ENCODE data around the gene PHLPP2. TPM values are rescaled to one million over a fixed set of nuclear protein-coding genes. Genes with fewer than 3 reads are reported as not detected.

Gene PHLPP2
- total and polyA plus RNA-seq, 12 donors, result 0.77 to 5.3 (median 3.4) TPM

GRCh38 chr16:71626858-71627213, 97.7 kb downstream of the PHLPP2 start:
- H3K27ac ChIP-seq, result no peak overlapping the region
- peak in 1 of 8 donors; percentile 31 for ATAC-seq
- no peaks in the 10 kb centered on the region for H3K36me3 ChIP-seq
- TF ChIP-seq, protein P1, sequence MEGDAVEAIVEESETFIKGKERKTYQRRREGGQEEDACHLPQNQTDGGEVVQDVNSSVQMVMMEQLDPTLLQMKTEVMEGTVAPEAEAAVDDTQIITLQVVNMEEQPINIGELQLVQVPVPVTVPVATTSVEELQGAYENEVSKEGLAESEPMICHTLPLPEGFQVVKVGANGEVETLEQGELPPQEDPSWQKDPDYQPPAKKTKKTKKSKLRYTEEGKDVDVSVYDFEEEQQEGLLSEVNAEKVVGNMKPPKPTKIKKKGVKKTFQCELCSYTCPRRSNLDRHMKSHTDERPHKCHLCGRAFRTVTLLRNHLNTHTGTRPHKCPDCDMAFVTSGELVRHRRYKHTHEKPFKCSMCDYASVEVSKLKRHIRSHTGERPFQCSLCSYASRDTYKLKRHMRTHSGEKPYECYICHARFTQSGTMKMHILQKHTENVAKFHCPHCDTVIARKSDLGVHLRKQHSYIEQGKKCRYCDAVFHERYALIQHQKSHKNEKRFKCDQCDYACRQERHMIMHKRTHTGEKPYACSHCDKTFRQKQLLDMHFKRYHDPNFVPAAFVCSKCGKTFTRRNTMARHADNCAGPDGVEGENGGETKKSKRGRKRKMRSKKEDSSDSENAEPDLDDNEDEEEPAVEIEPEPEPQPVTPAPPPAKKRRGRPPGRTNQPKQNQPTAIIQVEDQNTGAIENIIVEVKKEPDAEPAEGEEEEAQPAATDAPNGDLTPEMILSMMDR (IDR thresholded peaks at IDR 0.05), result no peak
- DNase-seq, result no peak
- H3K27me3 ChIP-seq, result peaks cover 12 to 71% (median 52%) of the 10 kb centered on the region in 7 donors
- H3K4me3 ChIP-seq, result peak overlapping the region in 9 of 10 donors; percentile 11 to 45 (median 42)
- intact Hi-C loops (cut with DNase I), result no loop called here
- H3K4me1 ChIP-seq, result peaks cover 3 to 15% (median 11%) of the 10 kb centered on the region in 9 donors
- H3K9me3 ChIP-seq, result peaks cover 0 to 11% (median 0%) of the 10 kb centered on the region in 11 donors
- 5 to 6% methylated on average over 13 of the region's 13 CpGs for WGBS, 2 donors

DNA sequence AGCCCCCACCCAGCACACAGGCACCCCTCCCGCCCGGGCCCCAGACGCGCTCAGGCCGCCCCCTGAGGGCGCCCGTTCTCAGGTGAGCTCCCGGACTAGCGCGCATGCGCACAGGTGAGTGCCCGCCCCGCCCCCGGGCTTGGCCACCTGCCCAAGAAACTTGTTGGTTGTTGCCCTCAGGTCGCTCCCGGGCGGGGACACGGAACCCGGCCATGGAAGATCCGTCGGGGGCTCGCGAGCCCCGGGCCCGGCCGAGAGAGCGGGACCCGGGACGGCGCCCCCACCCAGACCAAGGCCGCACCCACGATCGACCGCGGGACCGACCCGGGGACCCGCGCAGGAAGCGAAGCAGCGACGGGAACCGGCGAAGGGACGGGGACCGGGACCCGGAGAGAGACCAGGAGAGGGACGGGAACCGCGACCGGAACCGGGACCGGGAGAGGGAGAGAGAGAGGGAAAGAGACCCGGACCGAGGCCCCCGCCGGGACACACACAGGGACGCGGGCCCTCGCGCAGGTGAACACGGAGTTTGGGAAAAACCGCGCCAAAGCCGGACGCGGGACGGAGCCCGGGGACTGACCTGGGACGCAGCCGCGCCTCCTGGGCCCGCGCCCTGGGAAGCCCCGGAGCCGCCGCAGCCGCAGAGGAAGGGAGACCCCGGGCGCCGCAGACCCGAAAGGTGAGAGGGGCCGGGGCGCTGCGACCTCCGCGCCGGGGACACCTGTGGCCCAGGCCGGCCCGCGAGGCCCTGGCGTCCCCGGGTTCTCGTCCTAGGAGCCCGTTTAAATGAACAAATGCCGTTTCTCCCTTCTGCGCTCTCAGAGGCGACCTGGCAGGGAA, 98.3 kb downstream of the PHLPP2 start, which contains the start of gene MARVELD3:
Gene MARVELD3, plus strand, starts transcription at position 167 of the 840 bp plus-strand sequence. Its CDS starts 46 bp downstream, at position 213.
- Histone ChIP-seq H3K4me1 (peaks cover 3 to 15% (median 11%) of the 10 kb centered on the region in 9 donors), H3K9me3 (peaks cover 0 to 11% (median 0%) of the 10 kb centered on the region in 11 donors), H3K27me3 (peaks cover 12 to 77% (median 55%) of the 10 kb centered on the region in 7 donors), H3K27ac (no peak within 1 kb of the TSS), H3K4me3 (peak within 1 kb of the TSS; percentile 11 to 45 (median 42)), H3K36me3 (no peaks in the 10 kb centered on the region)
- intact Hi-C loops (cut with DNase I), result no loop called here
- WGBS, 2 donors, result 1 to 2% methylated on average over 74 to 98 of the region's 98 CpGs
- DNase-seq (peak in 1 of 2 donors; percentile 18), ATAC-seq (peak in 2 of 8 donors; percentile 25 to 34)
- TF ChIP-seq, protein P1 (IDR thresholded peaks at IDR 0.05), result no peak

DNA sequence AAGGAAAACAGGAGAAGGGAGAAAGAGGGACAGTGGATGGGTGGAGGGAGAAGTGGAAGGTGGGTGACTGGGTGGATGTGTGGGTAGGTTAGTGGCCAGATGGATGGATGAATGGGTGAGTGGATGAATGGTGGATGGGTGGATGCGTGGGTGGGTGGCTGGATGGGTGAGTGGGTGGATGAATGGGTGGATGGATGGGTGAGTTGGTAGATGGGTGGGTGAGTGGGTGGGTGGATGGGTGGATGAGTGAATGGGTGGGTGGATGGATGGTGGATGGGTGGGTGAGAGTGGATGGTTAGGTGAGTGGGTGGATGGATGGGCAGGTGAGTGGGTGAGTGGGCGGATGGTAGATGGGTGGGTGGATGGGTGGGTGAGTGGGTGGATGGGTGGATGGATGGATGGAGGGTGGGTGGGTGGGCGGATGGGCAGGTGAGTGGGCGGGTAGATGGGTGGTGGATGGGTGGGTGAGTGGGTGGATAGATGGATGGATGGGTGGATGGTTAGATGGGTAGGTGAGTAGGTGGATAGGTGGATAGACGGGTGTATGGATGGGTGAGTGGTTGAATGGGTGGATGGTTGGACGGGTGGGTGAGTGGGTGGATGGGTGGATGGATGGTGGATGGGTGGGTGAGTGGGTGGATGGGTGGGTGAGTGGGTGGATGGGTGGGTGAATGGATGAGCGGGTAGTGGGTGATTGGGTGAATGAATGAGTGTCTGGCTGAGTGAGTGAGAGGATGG, 99.2 kb downstream of the PHLPP2 start:
- no peak overlapping the region for H3K27ac ChIP-seq
- H3K27me3 ChIP-seq, result peaks cover 12 to 80% (median 55%) of the 10 kb centered on the region in 7 donors
- 83 to 93% methylated on average over 7 of the region's 7 CpGs for WGBS, 2 donors
- peaks cover 0 to 11% (median 0%) of the 10 kb centered on the region in 11 donors for H3K9me3 ChIP-seq
- no peaks in the 10 kb centered on the region for H3K36me3 ChIP-seq
- TF ChIP-seq, protein P1 (IDR thresholded peaks at IDR 0.05), result no peak
- H3K4me1 ChIP-seq, result peaks cover 3 to 15% (median 11%) of the 10 kb centered on the region in 9 donors
- DNase-seq, result no peak
- no peak for ATAC-seq
- H3K4me3 ChIP-seq, result no peak overlapping the region
- intact Hi-C loops (cut with DNase I), result no loop called here

DNA sequence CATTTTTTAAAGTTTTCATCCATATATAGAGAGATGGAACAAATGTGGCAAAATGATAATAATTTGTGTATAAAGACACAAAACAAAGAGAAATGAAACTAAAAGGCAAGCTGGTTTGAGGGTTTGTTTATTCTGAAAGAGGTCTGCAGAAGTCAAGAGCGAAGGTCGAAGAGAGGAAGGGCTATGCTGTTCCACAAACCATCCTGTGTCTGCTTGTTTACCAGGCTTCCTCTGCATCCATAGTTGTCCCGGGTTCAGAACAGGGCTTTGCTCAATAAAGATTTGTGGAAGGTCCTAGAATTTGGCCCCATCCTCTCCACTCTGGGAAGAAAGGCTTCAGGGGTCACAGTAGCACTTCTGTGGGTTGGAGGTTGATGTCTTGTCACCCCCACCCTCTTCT, 100.9 kb downstream of the PHLPP2 start:
- TF ChIP-seq, protein P1 (IDR thresholded peaks at IDR 0.05), result no peak
- Histone ChIP-seq H3K9me3 (peaks cover 0 to 24% (median 0%) of the 10 kb centered on the region in 11 donors), H3K4me1 (peaks cover 3 to 13% (median 11%) of the 10 kb centered on the region in 9 donors), H3K27ac (no peak overlapping the region), H3K4me3 (no peak overlapping the region), H3K27me3 (peaks cover 12 to 82% (median 55%) of the 10 kb centered on the region in 7 donors), H3K36me3 (no peaks in the 10 kb centered on the region)
- 69 to 74% methylated on average over 3 of the region's 3 CpGs for WGBS, 2 donors
- intact Hi-C loops (cut with DNase I), result no loop called here
- no peak for ATAC-seq
- DNase-seq, result no peak

Data from heart right ventricle (tissue), 16 donors.